Right lobe of liver (tissue), 6 donors: ENCODE data around the gene MUC13. TPM values are rescaled to one million over a fixed set of nuclear protein-coding genes. Genes with fewer than 3 reads are reported as not detected.

Source experiments
- ATAC-seq, 4 donors: fragments of 200-7000 bp; cut with Tn5 transposase; one replicate each; pipeline ENCODE4 v1.9.1; 2020; ENCODE audit warnings: mild to moderate bottlenecking in 4 of 4, moderate library complexity in 4 of 4
- DNase-seq, 3 donors: peaks; one replicate each; pipeline ENCODE4 v3.0.0-alpha.2; 2020
- H3K27ac ChIP-seq, 3 donors: fragments of 200-600 bp; one replicate each; pipeline ENCODE4 v1.8.0; 2022
- H3K27me3 ChIP-seq, 2 donors: fragments of 200-600 bp; one replicate each; pipeline ENCODE4 v1.8.0; 2022
- H3K36me3 ChIP-seq, 4 donors: fragments of 200-600 bp; sonication (generic) in 1 of 4; one replicate each; pipeline versions ENCODE4 v1.5.1 to v1.8.0; 2017 to 2022; ENCODE audit warnings: control low read depth in 1 of 4
- H3K4me1 ChIP-seq, 4 donors: fragments of 200-600 bp; sonication (generic) in 1 of 4; one replicate each; pipeline versions ENCODE4 v1.5.1 to v1.8.0; 2017 to 2022; ENCODE audit warnings: control low read depth in 1 of 4
- H3K4me3 ChIP-seq, 3 donors: fragments of 200-600 bp; one replicate each; pipeline ENCODE4 v1.8.0; 2022
- H3K9me3 ChIP-seq, 4 donors: fragments of 200-600 bp; sonication (generic) in 1 of 4; one replicate each; pipeline versions ENCODE4 v1.5.1 to v1.8.0; 2017 to 2022; ENCODE audit warnings: control low read depth in 1 of 4
- CTCF ChIP-seq, 4 donors: fragments of 200-600 bp in 3 of 4; fragments of 450-650 bp in 1 of 4; IDR thresholded peaks; one replicate each; pipeline versions ENCODE4 v1.5.1 to v1.8.0; 2016 to 2022; ENCODE audit warnings: antibody characterized with exemption in 4 of 4, mild to moderate bottlenecking in 2 of 4
- POLR2A ChIP-seq: fragments of 450-650 bp; IDR thresholded peaks from one replicate; pipeline ENCODE4 v1.6.1; 2017; ENCODE audit warnings: antibody characterized with exemption, mild to moderate bottlenecking
- WGBS: methylation state at CpG from one replicate; pipeline ENCODE4 v1.1.6; 2018; ENCODE audit warnings: low coverage, low lambda C conversion rate; ENCODE audit not compliant: insufficient coverage; ENCODE audit errors: missing lambda C conversion rate; 5-methylcytosine and 5-hydroxymethylcytosine counted together
- intact Hi-C, 2 donors: fragments of 100-400 bp; cut with DNase I; formaldehyde crosslinking; loops; one replicate each; pipeline versions ENCODE4 v1.11.2 to v1.14.1; 2022
- total RNA-seq, 6 experiments: library from RNA; depleted of rRNA in 2 of 6; stranded (reverse); fragments of >200 nt in 2 of 6; fragmentation: NEBNext Ultra II Directional in 3 of 6; extraction: Animal tissue kit (Norgen Biotek cat#: 25700) in 3 of 6; gene quantifications; one replicate each; pipeline versions ENCODE4 v1.1.0 to v1.2.4, GENCODE V29; 2016 to 2023
- donor health status: DM: no; HTN: yes; CAD: no.
- donor health status: DM: no; HTN: no; CAD: no.
- donor health status: DM: no; HTN: no; CAD: no.
- donor health status: DM: no; HTN: yes; CAD: no.
- donor health status: DM: no; HTN: yes; CAD: no.

The MUC13 gene
- total RNA-seq, 6 experiments from 2014 or later = 1.9 to 4.5 (median 2.1) TPM; not detected in 3

GRCh38 chr3:124926426-124927101 is 8.0 kb downstream of the MUC13 start:
- intact Hi-C loops = no loop called here
- no peaks in the 10 kb centered on the region for H3K36me3 ChIP-seq
- no peak for TF ChIP-seq CTCF (IDR thresholded peaks at IDR 0.05)
- H3K27me3 ChIP-seq = no peaks in the 10 kb centered on the region
- ATAC-seq (peak in 3 of 4 donors; percentile 26 to 47 (median 30)), DNase-seq (no peak)
- no peaks in the 10 kb centered on the region for H3K4me1 ChIP-seq
- H3K4me3 ChIP-seq = no peak overlapping the region
- WGBS = 79% methylated on average over 4 of the region's 4 CpGs
- no peaks in the 10 kb centered on the region for H3K9me3 ChIP-seq
- H3K27ac ChIP-seq = no peak overlapping the region

- 91% methylated on average over 2 of the region's 2 CpGs for WGBS
- H3K4me1 ChIP-seq = peaks cover 0 to 3% (median 0%) of the 10 kb centered on the region in 4 donors
- H3K9me3 ChIP-seq = no peaks in the 10 kb centered on the region
- H3K27ac ChIP-seq = no peak overlapping the region
- TF ChIP-seq CTCF (IDR thresholded peaks at IDR 0.05) = no peak
- no peak for TF ChIP-seq POLR2A
- DNase-seq = no peak
- intact Hi-C loops = no loop called here
- H3K27me3 ChIP-seq = no peaks in the 10 kb centered on the region
- H3K4me3 ChIP-seq = no peak overlapping the region
- ATAC-seq = no peak
- H3K36me3 ChIP-seq = no peaks in the 10 kb centered on the region
These were observed 9.8 kb downstream of the MUC13 start for GRCh38 chr3:124924741-124925140.

- Histone ChIP-seq H3K27ac (no peak overlapping the region), H3K27me3 (no peaks in the 10 kb centered on the region), H3K9me3 (no peaks in the 10 kb centered on the region), H3K4me1 (peaks cover 0 to 3% (median 0%) of the 10 kb centered on the region in 4 donors), H3K4me3 (no peak overlapping the region), H3K36me3 (no peaks in the 10 kb centered on the region)
- intact Hi-C loops = no loop called here
- DNase-seq (no peak), ATAC-seq (no peak)
- TF ChIP-seq POLR2A (no peak), CTCF (IDR thresholded peaks at IDR 0.05) (no peak)
These were observed 10.7 kb downstream of the MUC13 start for GRCh38 chr3:124923833-124924232.

GRCh38 chr3:124920718-124921117 is 13.8 kb downstream of the MUC13 start:
- DNase-seq = peak; percentile 69 to 79 (median 77)
- WGBS = 27% methylated on average over 5 of the region's 5 CpGs
- ATAC-seq = peak; percentile 91 to 96 (median 93)
- Histone ChIP-seq H3K4me3 (no peak overlapping the region), H3K4me1 (peaks cover 0 to 11% (median 0%) of the 10 kb centered on the region in 4 donors), H3K27me3 (no peaks in the 10 kb centered on the region), H3K9me3 (no peaks in the 10 kb centered on the region), H3K36me3 (no peaks in the 10 kb centered on the region), H3K27ac (no peak overlapping the region)
- intact Hi-C loops = no loop called here
- TF ChIP-seq POLR2A (no peak), CTCF (IDR thresholded peaks at IDR 0.05) (no peak)
